ENCODE results near the gene APOL5.

DNA sequence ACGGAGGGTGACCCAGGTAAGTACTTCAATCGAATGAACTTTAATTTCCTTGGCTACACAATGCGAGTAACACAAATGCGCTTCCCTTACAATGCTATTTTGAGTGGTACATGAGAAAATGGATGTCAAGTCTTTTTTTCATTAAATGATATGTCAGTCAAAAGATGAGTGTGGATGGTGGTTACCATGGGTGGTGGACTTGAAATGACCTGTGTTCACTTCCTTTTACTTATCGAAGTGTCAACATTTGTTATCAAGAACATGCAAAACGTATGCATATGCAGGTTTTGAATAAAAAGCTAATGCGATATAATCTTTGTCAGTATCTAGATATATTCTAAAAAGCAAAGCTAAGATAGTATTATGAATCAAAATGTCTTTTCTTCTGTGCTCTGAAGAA, 8.8 kb upstream of the APOL5 start:
- TF ChIP-seq EZH2phosphoT487 (IDR thresholded peaks at IDR 0.05; ENCODE audit: insufficient read depth, low read depth), result no peak
- no peak for TF ChIP-seq EZH2 (IDR thresholded peaks at IDR 0.05; ENCODE audit: insufficient read depth, poor library complexity, severe bottlenecking)

Measured in GM23248 (cell line).